HG02623 (cell line): Measurements from ENCODE around the gene FYB2.

Experiments
- ATAC-seq: cut with Tn5 transposase; IDR thresholded peaks from one replicate; pipeline ENCODE4 v1.9.1; 2021; ENCODE audit warnings: moderate library complexity; ENCODE audit not compliant: unreplicated experiment

FYB2 gene

GRCh38 chr1:56834137-56834900, 15.1 kb upstream of the FYB2 start:
- no peak for ATAC-seq

DNA sequence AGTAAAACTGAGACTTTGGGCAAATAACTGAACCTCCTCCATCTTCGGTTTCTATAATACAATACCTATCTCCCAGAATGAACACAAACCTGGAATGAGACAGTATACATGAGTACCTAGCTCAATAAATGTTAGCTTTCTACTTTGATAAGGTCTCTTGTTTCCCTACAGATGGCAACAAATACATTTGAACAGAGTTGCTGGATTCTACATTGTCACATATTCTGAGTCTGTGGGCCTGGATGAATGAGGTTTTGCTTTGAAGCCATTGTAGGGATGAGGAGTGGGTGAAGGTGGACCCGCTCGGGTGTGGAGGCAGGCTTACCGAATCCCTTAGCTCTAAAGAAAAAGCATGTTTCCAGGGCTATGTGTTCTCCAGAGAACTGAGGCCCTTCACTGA, 13.9 kb upstream of the FYB2 start:
- ATAC-seq = no peak

GRCh38 chr1:56831871-56832693, 12.9 kb upstream of the FYB2 start:
- no peak for ATAC-seq

- no peak for ATAC-seq
Observed at GRCh38 chr1:56830052-56830451, 10.8 kb upstream of the FYB2 start.

- ATAC-seq = no peak
Observed at GRCh38 chr1:56827711-56828110, 8.5 kb upstream of the FYB2 start.

DNA sequence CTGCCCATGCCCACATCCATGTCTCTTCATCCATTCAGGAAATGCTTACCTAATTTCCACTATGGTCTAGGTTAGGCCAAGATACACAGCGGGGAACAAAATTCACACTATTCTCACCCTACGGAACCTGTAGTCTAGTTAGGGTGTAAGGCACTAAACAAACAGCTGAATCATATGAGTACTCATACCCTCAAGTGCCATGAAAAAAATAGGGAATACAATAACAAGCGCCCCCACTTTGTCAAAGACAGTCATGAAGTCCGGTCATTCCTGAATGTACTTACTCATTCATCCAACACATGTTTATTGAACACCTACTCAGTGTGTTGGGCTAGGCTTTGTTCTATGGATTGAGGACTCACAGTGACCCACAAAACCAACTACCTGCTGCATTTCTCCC, 6.2 kb upstream of the FYB2 start:
- ATAC-seq = no peak

DNA sequence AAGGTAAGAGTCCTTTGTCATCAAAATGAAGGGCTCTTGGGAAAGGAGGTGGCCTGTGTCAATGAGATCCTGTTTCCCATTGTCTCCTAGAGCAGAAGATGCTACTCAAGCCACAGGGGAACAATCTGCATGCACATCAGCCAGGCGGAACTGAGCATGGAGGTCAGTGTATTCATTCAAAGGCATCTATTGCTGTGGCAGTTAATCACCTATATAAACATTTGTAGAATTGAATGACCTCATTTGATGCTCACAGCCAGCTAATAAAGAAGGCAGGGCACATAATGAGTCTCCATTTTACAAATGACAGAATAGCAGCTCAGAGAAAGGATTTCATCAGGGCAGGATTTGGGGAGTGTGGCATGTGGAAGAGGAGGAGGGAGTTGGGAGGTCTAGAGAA, 5.7 kb upstream of the FYB2 start:
- ATAC-seq = no peak

GRCh38 chr1:56824271-56824670, 5.1 kb upstream of the FYB2 start:
- no peak for ATAC-seq

GRCh38 chr1:56821462-56821797, 2.2 kb upstream of the FYB2 start:
- ATAC-seq = no peak

GRCh38 chr1:56820755-56821461, 1.7 kb upstream of the FYB2 start:
- peak; percentile 57 for ATAC-seq

DNA sequence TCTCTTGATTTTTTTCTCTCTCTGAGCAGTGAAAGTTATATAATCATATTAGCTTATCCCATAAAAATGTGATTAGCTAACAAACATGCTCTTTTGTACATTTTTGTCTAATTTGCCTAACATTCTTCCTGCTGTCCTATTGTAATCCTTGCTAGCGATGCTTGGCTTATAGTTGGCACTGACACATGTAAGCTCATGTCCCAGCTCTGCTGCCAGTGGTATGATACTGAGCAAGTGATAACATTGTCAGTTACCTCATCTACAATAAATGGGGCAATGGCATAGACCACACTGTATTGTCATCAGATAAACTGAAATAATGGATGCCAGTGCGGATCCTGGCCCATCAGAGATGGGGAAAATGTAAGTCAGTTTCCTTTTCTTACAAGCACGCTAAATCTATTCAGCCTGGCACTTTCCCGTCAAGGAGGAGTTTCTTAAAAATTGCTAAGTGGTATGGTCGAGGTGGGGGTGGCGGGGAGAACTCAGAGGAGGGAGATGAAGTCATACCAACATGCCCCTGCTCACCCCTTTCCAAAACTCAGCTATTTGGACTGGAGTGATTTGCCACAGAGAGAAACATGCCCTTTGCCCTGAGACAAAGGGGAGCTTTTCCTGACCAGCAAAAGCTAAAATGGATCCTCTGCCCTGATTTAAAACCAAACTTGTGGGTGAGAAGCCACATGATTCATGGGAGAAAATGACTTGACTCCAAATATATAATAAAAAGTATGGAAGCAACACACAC, 1.3 kb downstream of the FYB2 start:
- no peak for ATAC-seq

DNA sequence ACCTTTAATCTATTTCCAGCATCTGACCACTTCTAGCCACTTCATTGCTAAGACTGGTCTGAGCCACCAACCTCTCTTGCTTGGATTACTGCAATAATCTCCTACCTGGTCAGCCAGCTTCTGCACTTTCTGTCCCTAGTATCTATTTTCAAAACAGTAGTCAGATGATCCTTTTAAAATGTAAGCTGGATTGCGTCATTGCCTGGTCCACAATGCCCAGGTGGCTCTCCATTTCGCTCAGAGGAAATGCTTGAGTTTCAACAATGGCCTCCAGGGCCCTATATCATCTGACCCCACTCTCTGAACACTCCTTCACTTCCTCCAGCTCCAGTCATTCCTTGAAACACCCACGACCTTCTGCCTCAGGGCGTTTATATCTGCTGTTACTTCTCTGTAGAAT, 2.3 kb downstream of the FYB2 start:
- ATAC-seq = peak; percentile 66

GRCh38 chr1:56816264-56816663, 2.9 kb downstream of the FYB2 start:
- ATAC-seq = no peak

GRCh38 chr1:56814205-56814604, 5.0 kb downstream of the FYB2 start:
- no peak for ATAC-seq

GRCh38 chr1:56811331-56811730, 7.9 kb downstream of the FYB2 start:
- ATAC-seq = no peak

DNA sequence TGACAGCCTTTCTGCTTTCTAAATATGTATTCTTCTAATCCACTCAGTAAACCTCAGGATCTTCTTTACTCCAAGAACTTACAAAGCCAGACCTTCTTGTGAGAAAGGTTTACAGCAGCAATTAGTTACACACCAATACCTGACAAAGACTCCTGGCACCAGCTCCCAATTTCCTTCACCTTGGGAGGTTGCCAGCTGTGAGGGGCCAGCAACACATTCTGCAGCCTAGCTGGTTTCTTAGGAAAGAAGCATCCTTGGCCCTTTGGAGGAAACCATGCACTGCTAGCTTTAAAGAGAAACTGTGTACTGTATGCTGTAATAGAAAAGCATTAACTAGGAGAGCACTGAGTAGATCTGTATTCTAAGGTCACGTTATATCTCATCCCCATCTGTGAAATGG, 10.8 kb downstream of the FYB2 start:
- no peak for ATAC-seq

DNA sequence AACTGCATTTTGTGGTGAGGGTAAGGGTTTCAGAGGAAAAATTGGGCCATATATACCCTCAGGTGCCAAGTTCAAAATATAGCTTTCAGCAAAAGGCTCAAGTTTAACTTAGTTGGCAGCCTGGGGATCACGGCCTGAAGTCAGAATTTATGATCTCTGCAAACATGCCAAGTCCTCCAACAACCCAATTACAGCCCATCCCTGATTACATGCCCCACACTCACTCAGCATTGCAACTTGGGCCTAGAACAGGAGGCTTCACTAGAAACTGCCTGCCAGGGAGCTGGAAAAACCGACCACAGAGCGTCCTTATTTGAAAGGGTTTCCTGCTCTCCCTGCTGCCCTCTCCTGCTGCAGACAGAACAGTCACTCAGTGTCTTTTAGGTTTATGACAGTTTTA, 12.4 kb downstream of the FYB2 start:
- ATAC-seq = no peak

DNA sequence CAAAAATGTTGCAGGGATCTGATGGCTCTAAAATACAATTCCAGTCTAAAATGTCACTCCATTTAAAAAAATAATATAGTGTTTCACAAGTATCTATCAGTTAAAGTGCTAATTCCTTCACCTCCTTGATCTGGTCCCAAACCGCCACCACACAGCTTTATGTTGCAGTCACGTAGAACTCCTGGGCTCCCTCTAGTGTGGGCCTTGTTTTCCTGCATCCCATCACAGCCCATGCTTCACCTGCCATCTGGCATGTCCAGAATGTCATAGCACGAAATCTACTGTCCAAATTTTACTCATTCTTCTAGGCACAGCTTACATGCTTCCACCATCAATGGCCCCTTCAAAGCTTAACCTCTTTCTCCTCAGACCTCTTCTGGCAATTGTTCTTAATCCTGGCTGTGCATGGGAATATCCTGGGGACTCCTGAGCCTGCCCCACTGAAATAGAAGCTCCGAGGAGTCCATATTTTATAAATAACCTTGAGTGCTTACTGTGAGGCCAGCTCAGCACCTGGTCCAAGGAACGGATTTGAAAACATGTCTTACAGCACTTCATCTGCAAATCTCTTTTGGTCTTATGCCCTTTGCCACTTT, 15.5 kb downstream of the FYB2 start:
- ATAC-seq = no peak

GRCh38 chr1:56799605-56800400, 19.4 kb downstream of the FYB2 start:
- ATAC-seq = no peak

DNA sequence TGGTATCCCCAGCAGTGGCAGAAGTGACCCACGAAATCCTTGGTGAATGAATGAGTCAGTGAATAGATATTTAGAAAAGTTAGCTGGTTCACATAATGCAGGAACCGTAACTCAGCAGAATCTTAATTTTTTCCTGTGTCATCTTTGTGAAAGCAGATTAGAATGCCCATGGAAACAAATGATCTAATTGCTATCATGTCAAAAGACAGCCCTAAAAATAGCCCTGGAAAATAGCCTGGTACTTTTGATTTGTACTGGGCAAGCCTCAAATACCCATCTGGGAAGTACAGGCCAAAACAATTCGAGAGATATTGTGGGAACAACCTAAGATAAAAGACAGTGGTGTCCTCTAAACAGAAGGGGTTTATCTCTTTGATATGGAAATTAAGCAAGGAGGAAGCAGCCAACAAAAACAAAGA, 21.1 kb downstream of the FYB2 start:
- no peak for ATAC-seq
